HepG2 (cell line): ENCODE results near the gene ELOVL2. TPM values are rescaled to one million over a fixed set of nuclear protein-coding genes. Genes with fewer than 3 reads are reported as not detected.

ENCODE experiments used
- ARID5B ChIP-seq: IDR thresholded peaks from 2 replicates; pipeline ENCODE4 v1.4.0; 2020; ENCODE audit warnings: mild to moderate bottlenecking, missing genetic modification reagents
- BRD4 ChIP-seq: sonication (generic); formaldehyde crosslinking; IDR thresholded peaks from 2 replicates; pipeline ENCODE4 v1.4.0; 2020; ENCODE audit warnings: missing genetic modification reagents
- FUBP1 ChIP-seq: sonication (generic); formaldehyde crosslinking; IDR thresholded peaks from 2 replicates; pipeline ENCODE4 v1.5.1; 2020; ENCODE audit warnings: missing genetic modification reagents, mild to moderate bottlenecking, borderline replicate concordance
- HDAC6 ChIP-seq: fragments of 200-600 bp; sonication (generic); IDR thresholded peaks from 2 replicates; pipeline ENCODE4 v1.7.0; 2017; ENCODE audit warnings: mild to moderate bottlenecking, antibody characterized with exemption, low read length, low read depth
- HMG20B ChIP-seq: conservative IDR thresholded peaks from 2 replicates; pipeline ENCODE4 v1.6.1; 2016; ENCODE audit warnings: missing genetic modification reagents, missing compliant biosample characterization
- HNRNPLL ChIP-seq: fragments of 200-400 bp; formaldehyde crosslinking; IDR thresholded peaks from 2 replicates; pipeline ENCODE4 v1.6.1; 2017; ENCODE audit warnings: mild to moderate bottlenecking, low read depth, low read length; ENCODE audit not compliant: poor library complexity, severe bottlenecking
- KLF11 ChIP-seq: IDR thresholded peaks from 2 replicates; pipeline ENCODE4 v1.6.1; 2016; ENCODE audit warnings: missing compliant biosample characterization
- MIER3 ChIP-seq: IDR thresholded peaks from 2 replicates; pipeline ENCODE4 v1.6.1; 2016; ENCODE audit warnings: missing compliant biosample characterization, borderline replicate concordance
- MTERF4 ChIP-seq: sonication (generic); formaldehyde crosslinking; IDR thresholded peaks from 2 replicates; pipeline ENCODE4 v1.8.0; 2023; ENCODE audit warnings: mild to moderate bottlenecking, missing genetic modification reagents
- NCOA5 ChIP-seq: sonication (generic); formaldehyde crosslinking; IDR thresholded peaks from 2 replicates; pipeline ENCODE4 v1.4.0; 2020; ENCODE audit warnings: missing genetic modification reagents
- NFKBIZ ChIP-seq: IDR thresholded peaks from 2 replicates; pipeline ENCODE4 v1.6.1; 2018; ENCODE audit warnings: missing genetic modification reagents, missing compliant biosample characterization
- PLSCR1 ChIP-seq: sonication (generic); formaldehyde crosslinking; IDR thresholded peaks from 2 replicates; pipeline ENCODE4 v1.5.0; 2020; ENCODE audit warnings: missing genetic modification reagents, mild to moderate bottlenecking, borderline replicate concordance
- SNAPC5 ChIP-seq: sonication (generic); formaldehyde crosslinking; IDR thresholded peaks from 2 replicates; pipeline ENCODE4 v1.8.1; 2023; ENCODE audit warnings: mild to moderate bottlenecking, missing genetic modification reagents, borderline replicate concordance
- TBX2 ChIP-seq: sonication (generic); formaldehyde crosslinking; IDR thresholded peaks from 2 replicates; pipeline ENCODE4 v1.5.0; 2020; ENCODE audit warnings: missing genetic modification reagents, mild to moderate bottlenecking, borderline replicate concordance
- ZBTB25 ChIP-seq: IDR thresholded peaks from 2 replicates; pipeline ENCODE4 v1.6.1; 2018; ENCODE audit warnings: missing genetic modification reagents
- ZFP1 ChIP-seq: IDR thresholded peaks from 2 replicates; pipeline ENCODE4 v1.6.1; 2016
- ZFP36 ChIP-seq: fragments of 150-350 bp; IDR thresholded peaks from 2 replicates; pipeline ENCODE4 v1.6.1; 2018; ENCODE audit warnings: borderline replicate concordance, low read length, low read depth; ENCODE audit not compliant: partially characterized antibody
- ZNF607 ChIP-seq: sonication (generic); formaldehyde crosslinking; IDR thresholded peaks from 2 replicates; pipeline ENCODE4 v1.5.1; 2020; ENCODE audit warnings: missing genetic modification reagents, mild to moderate bottlenecking, borderline replicate concordance
- ZNF619 ChIP-seq: sonication (generic); formaldehyde crosslinking; IDR thresholded peaks from 2 replicates; pipeline ENCODE4 v1.4.0; 2020; ENCODE audit warnings: mild to moderate bottlenecking, missing genetic modification reagents
- ZNF776 ChIP-seq: sonication (generic); formaldehyde crosslinking; IDR thresholded peaks from 2 replicates; pipeline ENCODE4 v1.4.0; 2020; ENCODE audit warnings: mild to moderate bottlenecking, missing genetic modification reagents
- ZNF816 ChIP-seq: sonication (generic); formaldehyde crosslinking; IDR thresholded peaks from 2 replicates; pipeline ENCODE4 v1.8.0; 2022; ENCODE audit warnings: missing genetic modification reagents, mild to moderate bottlenecking, borderline replicate concordance
- polyA plus RNA-seq, 8 experiments: library from polyadenylated mRNA; depleted of rRNA in 3 of 8; stranded (reverse) in 7 of 8; unstranded in 1 of 8; fragments of >200 nt; fragmentation: Illumina TruSeq in 4 of 8; extraction: Trizol in 4 of 8; gene quantifications; 2 replicates each; pipeline versions ENCODE4 v1.2.1 to v1.2.3, GENCODE V29; 2011 to 2016; ENCODE audit warnings: low read depth in 4 of 8, missing spikeins in 1 of 8, mixed read lengths in 1 of 8; ENCODE audit not compliant: insufficient read depth in 1 of 8
- total RNA-seq, 5 experiments: library from RNA; depleted of rRNA; stranded (reverse); fragments of >200 nt; fragmentation: Illumina TruSeq; extraction: Trizol; gene quantifications; 2 replicates each; pipeline ENCODE4 v1.2.3, GENCODE V29; 2016; ENCODE audit warnings: low read depth in 1 of 5

ELOVL2 gene
- total and polyA plus RNA-seq, 2 of the 13 experiments (the other 11 are each of a cell fraction or from before 2014, with no cell fraction given) = 43.6 to 65.4 TPM

GRCh38 chr6:10951675-10952282 is 92.3 kb downstream of the ELOVL2 start (continued):
- peak; percentile 62; the same call in 1 of the 2 replicates for TF ChIP-seq ZNF607 (CRISPR knock-in tag)
- no peak for TF ChIP-seq ZNF816 (CRISPR knock-in tag)
- TF ChIP-seq BRD4 (CRISPR knock-in tag) = no peak
- TF ChIP-seq ZBTB25 = no peak
- TF ChIP-seq MTERF4 (CRISPR knock-in tag) = no peak
- 0 out of 2 replicates have a peak, but pooled peaks have one; percentile 3 for TF ChIP-seq TBX2 (CRISPR knock-in tag)
- no peak for TF ChIP-seq HNRNPLL
- TF ChIP-seq SNAPC5 (CRISPR knock-in tag) = no peak
- no peak for TF ChIP-seq HDAC6
- no peak for TF ChIP-seq PLSCR1 (CRISPR knock-in tag)
- no peak for TF ChIP-seq ZNF776 (CRISPR knock-in tag)
- no peak for TF ChIP-seq ZFP1 (CRISPR knock-in tag)
- peak; percentile 79 for TF ChIP-seq ARID5B (CRISPR knock-in tag)
- no peak for TF ChIP-seq NCOA5 (CRISPR knock-in tag)
- TF ChIP-seq FUBP1 = no peak
- TF ChIP-seq HMG20B (CRISPR knock-in tag) = no peak
- no peak for TF ChIP-seq ZNF619
- 0 out of 2 replicates have a peak, but pooled peaks have one; percentile 43 for TF ChIP-seq KLF11 (CRISPR knock-in tag)
- 0 out of 2 replicates have a peak, but pooled peaks have one; percentile 28 for TF ChIP-seq NFKBIZ (CRISPR knock-in tag)
- TF ChIP-seq ZFP36 = peak; percentile 25
- TF ChIP-seq MIER3 (CRISPR knock-in tag) = peak; percentile 52; the same call in 1 of the 2 replicates
